Effector memory CD4-positive, alpha-beta T cell (primary cell): ENCODE measurements around the gene PLCL1.

Source experiments
- DNase-seq, 3 donors: peaks; one replicate each; pipeline ENCODE4 v3.0.0-alpha.2; 2020
- H3K27ac ChIP-seq: 2 replicates; pipeline ENCODE4 v1.7.0; 2013; ENCODE audit warnings: mild to moderate bottlenecking, low read length, moderate library complexity; ENCODE audit not compliant: insufficient read depth, poor library complexity, severe bottlenecking
- H3K27me3 ChIP-seq: replicated peaks from 2 replicates; pipeline ENCODE4 v1.7.0; 2013; ENCODE audit warnings: mild to moderate bottlenecking, low read length; ENCODE audit not compliant: insufficient read depth, control insufficient read depth, poor library complexity, severe bottlenecking
- H3K36me3 ChIP-seq: 2 replicates; pipeline ENCODE4 v1.7.0; 2013; ENCODE audit warnings: mild to moderate bottlenecking, low read length, moderate library complexity; ENCODE audit not compliant: control insufficient read depth, insufficient read depth
- H3K4me1 ChIP-seq: 2 replicates; pipeline ENCODE4 v1.7.0; 2013; ENCODE audit warnings: low read length, mild to moderate bottlenecking; ENCODE audit not compliant: control insufficient read depth, insufficient read depth, poor library complexity, severe bottlenecking
- H3K4me3 ChIP-seq: 2 replicates; pipeline ENCODE4 v1.7.0; 2013; ENCODE audit warnings: low read length, low read depth, mild to moderate bottlenecking; ENCODE audit not compliant: insufficient read depth, poor library complexity, severe bottlenecking
- H3K9me3 ChIP-seq: 2 replicates; pipeline ENCODE4 v1.7.0; 2013; ENCODE audit warnings: mild to moderate bottlenecking, low read length, moderate library complexity; ENCODE audit not compliant: control insufficient read depth

PLCL1 gene

DNA sequence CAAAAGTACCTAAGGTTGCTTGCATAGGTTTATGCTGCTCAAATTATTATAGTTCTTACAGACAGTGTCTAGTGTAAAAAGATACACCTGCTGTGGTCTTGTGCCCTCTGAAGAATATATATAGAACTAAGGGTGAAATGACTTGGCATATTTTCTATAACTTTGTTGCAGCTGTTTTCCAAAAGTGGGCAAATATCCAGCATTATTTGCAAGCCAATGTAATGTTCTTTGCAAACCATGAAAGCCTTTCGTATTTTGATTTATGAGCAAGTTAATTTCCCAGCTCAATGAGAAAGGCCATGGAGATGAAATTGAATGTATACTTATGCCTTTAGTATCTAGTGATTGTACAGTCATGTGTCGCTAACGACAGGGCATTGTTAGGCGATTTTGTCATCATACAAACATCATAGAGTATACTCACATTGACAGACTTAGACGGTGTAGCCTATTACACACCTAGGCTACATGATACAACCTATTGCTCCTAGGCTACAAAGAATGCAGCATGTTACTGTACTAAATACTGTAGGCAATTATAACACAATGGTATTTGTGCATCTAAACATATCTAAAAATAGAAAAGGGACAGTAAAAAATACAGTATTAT lies 116.3 kb downstream of the PLCL1 start:
- H3K4me3 ChIP-seq, result no peak overlapping the region
- DNase-seq, result no peak
- H3K27ac ChIP-seq, result no peak overlapping the region
- no peaks in the 10 kb centered on the region for H3K36me3 ChIP-seq
- no peaks in the 10 kb centered on the region for H3K9me3 ChIP-seq
- H3K27me3 ChIP-seq, result no peaks in the 10 kb centered on the region
- H3K4me1 ChIP-seq, result no peaks in the 10 kb centered on the region

GRCh38 chr2:197924483-197924882 lies 120.1 kb downstream of the PLCL1 start:
- Histone ChIP-seq H3K27ac (no peak overlapping the region), H3K9me3 (no peaks in the 10 kb centered on the region), H3K27me3 (no peaks in the 10 kb centered on the region), H3K4me3 (no peak overlapping the region), H3K4me1 (no peaks in the 10 kb centered on the region), H3K36me3 (no peaks in the 10 kb centered on the region)
- no peak for DNase-seq

- H3K27ac ChIP-seq, result no peak overlapping the region
- DNase-seq, result no peak
- H3K9me3 ChIP-seq, result no peaks in the 10 kb centered on the region
- no peaks in the 10 kb centered on the region for H3K27me3 ChIP-seq
- no peak overlapping the region for H3K4me3 ChIP-seq
- H3K36me3 ChIP-seq, result no peaks in the 10 kb centered on the region
- H3K4me1 ChIP-seq, result no peaks in the 10 kb centered on the region
Measured at GRCh38 chr2:197925204-197925603, 120.8 kb downstream of the PLCL1 start.

DNA sequence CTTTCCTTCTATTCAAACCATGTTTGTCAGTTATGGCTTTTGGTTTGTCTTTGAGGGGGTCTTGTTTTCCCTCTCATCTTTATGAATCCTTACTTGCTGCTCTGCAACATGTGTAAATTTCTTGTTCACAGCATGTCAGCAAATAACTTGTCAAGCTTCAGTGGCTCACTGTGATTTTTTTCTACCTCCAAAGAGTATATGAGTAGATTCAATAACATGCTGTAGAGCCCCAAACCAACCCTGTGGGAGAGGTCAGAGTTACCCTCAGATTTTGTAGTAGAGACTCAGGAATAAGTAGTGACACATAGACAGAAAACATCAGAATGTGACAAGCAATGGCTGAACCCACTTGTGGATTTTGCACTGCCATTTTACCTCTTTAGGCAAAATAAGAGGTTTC lies 121.6 kb downstream of the PLCL1 start:
- no peaks in the 10 kb centered on the region for H3K9me3 ChIP-seq
- H3K27me3 ChIP-seq, result no peaks in the 10 kb centered on the region
- no peak overlapping the region for H3K27ac ChIP-seq
- DNase-seq, result no peak
- no peak overlapping the region for H3K4me3 ChIP-seq
- no peaks in the 10 kb centered on the region for H3K36me3 ChIP-seq
- no peaks in the 10 kb centered on the region for H3K4me1 ChIP-seq

GRCh38 chr2:197926673-197927072 lies 122.3 kb downstream of the PLCL1 start:
- H3K27ac ChIP-seq, result no peak overlapping the region
- DNase-seq, result no peak
- no peaks in the 10 kb centered on the region for H3K4me1 ChIP-seq
- no peaks in the 10 kb centered on the region for H3K36me3 ChIP-seq
- H3K4me3 ChIP-seq, result no peak overlapping the region
- H3K27me3 ChIP-seq, result no peaks in the 10 kb centered on the region
- H3K9me3 ChIP-seq, result no peaks in the 10 kb centered on the region

- H3K36me3 ChIP-seq, result no peaks in the 10 kb centered on the region
- no peaks in the 10 kb centered on the region for H3K9me3 ChIP-seq
- no peaks in the 10 kb centered on the region for H3K4me1 ChIP-seq
- no peak overlapping the region for H3K4me3 ChIP-seq
- no peak for DNase-seq
- H3K27me3 ChIP-seq, result no peaks in the 10 kb centered on the region
- H3K27ac ChIP-seq, result no peak overlapping the region
Measured at GRCh38 chr2:197927994-197928393, 123.6 kb downstream of the PLCL1 start.

GRCh38 chr2:197929008-197929885 lies 124.9 kb downstream of the PLCL1 start:
- no peak for DNase-seq
- Histone ChIP-seq H3K4me1 (peaks cover 5% of the 10 kb centered on the region), H3K27ac (no peak overlapping the region), H3K4me3 (no peak overlapping the region), H3K27me3 (no peaks in the 10 kb centered on the region), H3K36me3 (no peaks in the 10 kb centered on the region), H3K9me3 (no peaks in the 10 kb centered on the region)

GRCh38 chr2:197929886-197930227 lies 125.5 kb downstream of the PLCL1 start:
- DNase-seq, result no peak
- Histone ChIP-seq H3K4me1 (peaks cover 5% of the 10 kb centered on the region), H3K9me3 (no peaks in the 10 kb centered on the region), H3K36me3 (no peaks in the 10 kb centered on the region), H3K27me3 (no peaks in the 10 kb centered on the region), H3K4me3 (no peak overlapping the region), H3K27ac (no peak overlapping the region)

GRCh38 chr2:197930570-197931278 lies 126.3 kb downstream of the PLCL1 start:
- Histone ChIP-seq H3K9me3 (no peaks in the 10 kb centered on the region), H3K36me3 (no peaks in the 10 kb centered on the region), H3K27me3 (no peaks in the 10 kb centered on the region), H3K27ac (no peak overlapping the region), H3K4me3 (no peak overlapping the region), H3K4me1 (peaks cover 5% of the 10 kb centered on the region)
- no peak for DNase-seq
